ENCODE measurements around the gene KCTD5. TPM values are rescaled to one million over a fixed set of nuclear protein-coding genes. Genes with fewer than 3 reads are reported as not detected.

Gene KCTD5
- total and polyA plus RNA-seq, 2 experiments from 2014 or later = 31.5 to 32.2 TPM

GRCh38 chr16:2724088-2724676 is 41.9 kb downstream of the KCTD5 start:
- no peaks in the 10 kb centered on the region for H4K20me1 ChIP-seq (ENCODE audit: insufficient read depth, poor library complexity, severe bottlenecking)
- no peak overlapping the region for H3K27ac ChIP-seq
- H3K4me3 ChIP-seq = no peak overlapping the region
- no peaks in the 10 kb centered on the region for H3K27me3 ChIP-seq
- no peak overlapping the region for H2AFZ ChIP-seq
- no peak for DNase-seq (ENCODE audit: low spot score)
- H3K9me3 ChIP-seq (ENCODE audit: low read depth) = no peaks in the 10 kb centered on the region
- no peaks in the 10 kb centered on the region for H3K36me3 ChIP-seq (replicated peaks; ENCODE audit: insufficient read depth, low read depth)
- TF ChIP-seq, protein P1, sequence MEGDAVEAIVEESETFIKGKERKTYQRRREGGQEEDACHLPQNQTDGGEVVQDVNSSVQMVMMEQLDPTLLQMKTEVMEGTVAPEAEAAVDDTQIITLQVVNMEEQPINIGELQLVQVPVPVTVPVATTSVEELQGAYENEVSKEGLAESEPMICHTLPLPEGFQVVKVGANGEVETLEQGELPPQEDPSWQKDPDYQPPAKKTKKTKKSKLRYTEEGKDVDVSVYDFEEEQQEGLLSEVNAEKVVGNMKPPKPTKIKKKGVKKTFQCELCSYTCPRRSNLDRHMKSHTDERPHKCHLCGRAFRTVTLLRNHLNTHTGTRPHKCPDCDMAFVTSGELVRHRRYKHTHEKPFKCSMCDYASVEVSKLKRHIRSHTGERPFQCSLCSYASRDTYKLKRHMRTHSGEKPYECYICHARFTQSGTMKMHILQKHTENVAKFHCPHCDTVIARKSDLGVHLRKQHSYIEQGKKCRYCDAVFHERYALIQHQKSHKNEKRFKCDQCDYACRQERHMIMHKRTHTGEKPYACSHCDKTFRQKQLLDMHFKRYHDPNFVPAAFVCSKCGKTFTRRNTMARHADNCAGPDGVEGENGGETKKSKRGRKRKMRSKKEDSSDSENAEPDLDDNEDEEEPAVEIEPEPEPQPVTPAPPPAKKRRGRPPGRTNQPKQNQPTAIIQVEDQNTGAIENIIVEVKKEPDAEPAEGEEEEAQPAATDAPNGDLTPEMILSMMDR (IDR thresholded peaks at IDR 0.05; ENCODE audit: poor library complexity) = no peak
- TF ChIP-seq EZH2 (IDR thresholded peaks at IDR 0.05; ENCODE audit: borderline replicate concordance) (no peak), EZH2phosphoT487 (IDR thresholded peaks at IDR 0.05; ENCODE audit: low read depth, severe bottlenecking, unreplicated experiment) (no peak)
- H3K4me2 ChIP-seq = no peak overlapping the region
- H3K9me2 ChIP-seq (replicated peaks; ENCODE audit: insufficient read depth) = no peaks in the 10 kb centered on the region
- H3K79me2 ChIP-seq = no peaks in the 10 kb centered on the region
- 87% methylated on average over 7 of the region's 7 CpGs for WGBS (ENCODE audit: low lambda C conversion rate, missing lambda C conversion rate)
- no peaks in the 10 kb centered on the region for H3K4me1 ChIP-seq (ENCODE audit: insufficient read depth)

- Histone ChIP-seq H3K9me2 (replicated peaks; ENCODE audit: insufficient read depth) (no peaks in the 10 kb centered on the region), H2AFZ (no peak overlapping the region), H3K4me2 (no peak overlapping the region), H3K9me3 (ENCODE audit: low read depth) (no peaks in the 10 kb centered on the region), H3K4me1 (ENCODE audit: insufficient read depth) (no peaks in the 10 kb centered on the region), H3K79me2 (no peaks in the 10 kb centered on the region), H3K4me3 (no peak overlapping the region), H4K20me1 (ENCODE audit: insufficient read depth, poor library complexity, severe bottlenecking) (no peaks in the 10 kb centered on the region), H3K27me3 (no peaks in the 10 kb centered on the region), H3K36me3 (replicated peaks; ENCODE audit: insufficient read depth, low read depth) (no peaks in the 10 kb centered on the region), H3K27ac (no peak overlapping the region)
- TF ChIP-seq EZH2phosphoT487 (IDR thresholded peaks at IDR 0.05; ENCODE audit: low read depth, severe bottlenecking, unreplicated experiment) (no peak), EZH2 (IDR thresholded peaks at IDR 0.05; ENCODE audit: borderline replicate concordance) (no peak)
- TF ChIP-seq, protein P1 (IDR thresholded peaks at IDR 0.05; ENCODE audit: poor library complexity) = no peak
- DNase-seq (ENCODE audit: low spot score) = no peak
- WGBS (ENCODE audit: low lambda C conversion rate, missing lambda C conversion rate) = 86% methylated on average over 16 of the region's 16 CpGs
Measured at GRCh38 chr16:2724816-2725348, 42.6 kb downstream of the KCTD5 start.

DNA sequence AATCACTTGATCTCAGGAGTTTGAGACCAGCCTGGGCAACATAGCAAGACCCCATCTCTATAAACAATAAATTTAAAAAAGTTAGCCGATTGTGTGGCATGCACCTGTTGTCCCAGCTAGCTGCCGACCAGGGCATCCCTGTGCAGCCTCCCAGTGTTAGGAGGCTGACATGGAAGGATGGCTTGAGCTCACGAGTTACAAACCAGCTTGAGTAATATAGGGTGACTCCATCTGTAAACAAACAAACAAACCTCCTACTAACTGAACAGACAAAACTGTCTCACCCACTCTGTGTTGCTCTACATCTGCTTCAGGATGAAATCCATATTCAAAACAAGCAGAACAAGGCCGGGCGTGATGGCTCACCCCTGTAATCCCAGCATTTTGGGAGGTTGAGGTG is 44.6 kb downstream of the KCTD5 start:
- Histone ChIP-seq H3K79me2 (no peaks in the 10 kb centered on the region), H3K9me2 (replicated peaks; ENCODE audit: insufficient read depth) (no peaks in the 10 kb centered on the region), H3K4me2 (no peak overlapping the region), H3K4me3 (no peak overlapping the region), H3K9me3 (ENCODE audit: low read depth) (no peaks in the 10 kb centered on the region), H3K27me3 (no peaks in the 10 kb centered on the region), H3K4me1 (ENCODE audit: insufficient read depth) (no peaks in the 10 kb centered on the region), H4K20me1 (ENCODE audit: insufficient read depth, poor library complexity, severe bottlenecking) (no peaks in the 10 kb centered on the region), H3K36me3 (replicated peaks; ENCODE audit: insufficient read depth, low read depth) (no peaks in the 10 kb centered on the region), H3K27ac (no peak overlapping the region), H2AFZ (no peak overlapping the region)
- no peak for TF ChIP-seq EZH2phosphoT487 (IDR thresholded peaks at IDR 0.05; ENCODE audit: low read depth, severe bottlenecking, unreplicated experiment)
- TF ChIP-seq, protein P1 (IDR thresholded peaks at IDR 0.05; ENCODE audit: poor library complexity) = no peak
- no peak for TF ChIP-seq EZH2 (IDR thresholded peaks at IDR 0.05; ENCODE audit: borderline replicate concordance)
- DNase-seq (ENCODE audit: low spot score) = no peak
- WGBS (ENCODE audit: low lambda C conversion rate, missing lambda C conversion rate) = 90% methylated on average over 5 of the region's 5 CpGs

Data from hepatocyte (in vitro differentiated cells).